HUES64 (cell line): ENCODE results near the gene PRXL2A.
"Not testable (repeated sequence)": the region's sequence is repeated elsewhere in the genome, so short reads cannot be mapped to it uniquely, and the experiment has no call there.

Source experiments
- H3K27ac ChIP-seq: 2 replicates; pipeline ENCODE4 v1.7.0; 2013; ENCODE audit warnings: low read depth, low read length, inconsistent platforms
- H3K27me3 ChIP-seq: 2 replicates; pipeline ENCODE4 v1.6.1; 2013; ENCODE audit warnings: mild to moderate bottlenecking, low read length; ENCODE audit not compliant: insufficient read depth
- H3K36me3 ChIP-seq: 2 replicates; pipeline ENCODE4 v1.6.1; 2013; ENCODE audit warnings: mild to moderate bottlenecking, low read length; ENCODE audit not compliant: insufficient read depth
- H3K4me1 ChIP-seq: 2 replicates; pipeline ENCODE4 v1.6.1; 2013; ENCODE audit warnings: mild to moderate bottlenecking, low read length, moderate library complexity; ENCODE audit not compliant: insufficient read depth
- H3K4me3 ChIP-seq: 2 replicates; pipeline ENCODE4 v1.5.1; 2013; ENCODE audit warnings: mild to moderate bottlenecking, low read length, moderate library complexity
- H3K9ac ChIP-seq: 2 replicates; pipeline ENCODE4 v1.6.1; 2013; ENCODE audit warnings: mild to moderate bottlenecking, low read depth, low read length
- H3K9me3 ChIP-seq: 2 replicates; pipeline ENCODE4 v1.6.1; 2013; ENCODE audit warnings: low read depth, low read length; ENCODE audit not compliant: insufficient read depth
- WGBS: fragments of 150-250, 120-280 bp; methylation state at CpG from one replicate; pipeline ENCODE4 v1.1.7; 2013; ENCODE audit warnings: missing lambda C conversion rate; 5-methylcytosine and 5-hydroxymethylcytosine counted together

PRXL2A gene

GRCh38 chr10:80470266-80470665, 61.9 kb downstream of the PRXL2A start:
- WGBS: 94% methylated on average over 2 of the region's 3 CpGs
- Histone ChIP-seq H3K9ac (no peak overlapping the region), H3K36me3 (peaks cover 9% of the 10 kb centered on the region; the same call in 1 of the 2 replicates), H3K9me3 (no peaks in the 10 kb centered on the region), H3K4me3 (no peak overlapping the region), H3K27me3 (peaks cover 11% of the 10 kb centered on the region; the same call in 1 of the 2 replicates), H3K27ac (no peak overlapping the region), H3K4me1 (peaks cover 46% of the 10 kb centered on the region)

GRCh38 chr10:80471001-80471400, 62.6 kb downstream of the PRXL2A start:
- Histone ChIP-seq H3K36me3 (peaks cover 9% of the 10 kb centered on the region; the same call in 1 of the 2 replicates), H3K9ac (no peak overlapping the region), H3K9me3 (no peaks in the 10 kb centered on the region), H3K27ac (no peak overlapping the region), H3K4me1 (peaks cover 39% of the 10 kb centered on the region), H3K27me3 (peaks cover 11% of the 10 kb centered on the region; the same call in 1 of the 2 replicates), H3K4me3 (no peak overlapping the region)
- whole genome bisulfite sequencing: 97% methylated on average over 3 of the region's 3 CpGs

- Histone ChIP-seq H3K4me3 (no peak overlapping the region), H3K9me3 (no peaks in the 10 kb centered on the region), H3K9ac (no peak overlapping the region), H3K4me1 (peaks cover 31% of the 10 kb centered on the region), H3K36me3 (peaks cover 9% of the 10 kb centered on the region; the same call in 1 of the 2 replicates), H3K27me3 (peaks cover 9% of the 10 kb centered on the region; the same call in 1 of the 2 replicates), H3K27ac (no peak overlapping the region)
- WGBS: 89% methylated on average over 4 of the region's 4 CpGs
These were observed 63.4 kb downstream of the PRXL2A start for GRCh38 chr10:80471715-80472233.

- Histone ChIP-seq H3K4me1 (peaks cover 24% of the 10 kb centered on the region), H3K9me3 (no peaks in the 10 kb centered on the region), H3K36me3 (peaks cover 9% of the 10 kb centered on the region; the same call in 1 of the 2 replicates), H3K27me3 (peaks cover 7% of the 10 kb centered on the region; the same call in 1 of the 2 replicates), H3K9ac (no peak overlapping the region), H3K4me3 (no peak overlapping the region), H3K27ac (no peak overlapping the region)
- 90% methylated on average over 9 of the region's 9 CpGs for WGBS
These were observed 64.1 kb downstream of the PRXL2A start for GRCh38 chr10:80472234-80473095.

- 88% methylated on average over 3 of the region's 3 CpGs for WGBS
- Histone ChIP-seq H3K27ac (no peak overlapping the region), H3K4me1 (peaks cover 17% of the 10 kb centered on the region), H3K4me3 (no peak overlapping the region), H3K9me3 (no peaks in the 10 kb centered on the region), H3K9ac (no peak overlapping the region), H3K27me3 (peaks cover 7% of the 10 kb centered on the region; the same call in 1 of the 2 replicates), H3K36me3 (peaks cover 9% of the 10 kb centered on the region; the same call in 1 of the 2 replicates)
These were observed 64.8 kb downstream of the PRXL2A start for GRCh38 chr10:80473096-80473657.

- peaks cover 14% of the 10 kb centered on the region for H3K4me1 ChIP-seq
- H3K27me3 ChIP-seq: peaks cover 3% of the 10 kb centered on the region; the same call in 1 of the 2 replicates
- H3K9me3 ChIP-seq: no peaks in the 10 kb centered on the region
- H3K27ac ChIP-seq: no peak overlapping the region
- no peak overlapping the region for H3K4me3 ChIP-seq
- peaks cover 9% of the 10 kb centered on the region; the same call in 1 of the 2 replicates for H3K36me3 ChIP-seq
- H3K9ac ChIP-seq: no peak overlapping the region
- WGBS: 72% methylated on average over 8 of the region's 8 CpGs
These were observed 65.6 kb downstream of the PRXL2A start for GRCh38 chr10:80473692-80474596.

GRCh38 chr10:80474597-80474910, 66.2 kb downstream of the PRXL2A start:
- Histone ChIP-seq H3K27ac (no peak overlapping the region), H3K9me3 (no peaks in the 10 kb centered on the region), H3K9ac (no peak overlapping the region), H3K4me1 (peaks cover 14% of the 10 kb centered on the region), H3K36me3 (peaks cover 8% of the 10 kb centered on the region; the same call in 1 of the 2 replicates), H3K4me3 (no peak overlapping the region), H3K27me3 (no peaks in the 10 kb centered on the region)
- WGBS: 80% methylated on average over 2 of the region's 2 CpGs

GRCh38 chr10:80474941-80475340, 66.6 kb downstream of the PRXL2A start:
- no peaks in the 10 kb centered on the region for H3K27me3 ChIP-seq
- H3K9me3 ChIP-seq: no peaks in the 10 kb centered on the region
- WGBS: 86% methylated on average over 3 of the region's 3 CpGs
- H3K4me1 ChIP-seq: peaks cover 14% of the 10 kb centered on the region
- H3K36me3 ChIP-seq: peaks cover 7% of the 10 kb centered on the region; the same call in 1 of the 2 replicates
- no peak overlapping the region for H3K9ac ChIP-seq
- no peak overlapping the region for H3K4me3 ChIP-seq
- no peak overlapping the region for H3K27ac ChIP-seq

GRCh38 chr10:80475641-80476040, 67.3 kb downstream of the PRXL2A start:
- H3K27ac ChIP-seq, H3K9ac ChIP-seq: not testable (repeated sequence)
- peaks cover 14% of the 10 kb centered on the region for H3K4me1 ChIP-seq

GRCh38 chr10:80476685-80477084, 68.3 kb downstream of the PRXL2A start:
- no peaks in the 10 kb centered on the region for H3K9me3 ChIP-seq
- no peaks in the 10 kb centered on the region for H3K36me3 ChIP-seq
- peaks cover 14% of the 10 kb centered on the region for H3K4me1 ChIP-seq
- 98% methylated on average over 1 of the region's 1 CpG for WGBS
- no peak overlapping the region for H3K27ac ChIP-seq
- no peaks in the 10 kb centered on the region for H3K27me3 ChIP-seq
- H3K4me3 ChIP-seq: no peak overlapping the region
- H3K9ac ChIP-seq: no peak overlapping the region

More at GRCh38 chr10:80475641-80476040, 67.3 kb downstream of the PRXL2A start:
- not testable (repeated sequence) for H3K36me3 ChIP-seq, H3K27me3 ChIP-seq, H3K4me3 ChIP-seq, H3K9me3 ChIP-seq
- 97% methylated on average over 7 of the region's 7 CpGs for WGBS
